ENCODE results near the gene TAGLN. TPM values are rescaled to one million over a fixed set of nuclear protein-coding genes. Genes with fewer than 3 reads are reported as not detected.
A peak's percentile ranks its signal among the peaks of the same experiment; 100 is the strongest.

Gene TAGLN
- total and polyA plus RNA-seq, 2 experiments from 2014 or later, result 82.5 to 1,052 TPM

GRCh38 chr11:117223741-117224689, 24.8 kb downstream of the TAGLN start:
- Histone ChIP-seq H3K4me1 (ENCODE audit: low read depth) (peaks cover 27% of the 10 kb centered on the region), H3K9me3 (ENCODE audit: low read depth) (no peaks in the 10 kb centered on the region), H3K36me3 (peaks cover 8% of the 10 kb centered on the region), H3K27me3 (no peaks in the 10 kb centered on the region), H3K27ac (peak overlapping the region; percentile 94), H3K4me3 (no peak overlapping the region)
- TF ChIP-seq CTCF (IDR thresholded peaks at IDR 0.05; ENCODE audit: low read depth, low read length), result no peak
- DNase-seq (ENCODE audit: low read depth in 1 of 2, low spot score in 1 of 2), result no peak

GRCh38 chr11:117225553-117226170, 26.5 kb downstream of the TAGLN start:
- Histone ChIP-seq H3K4me1 (ENCODE audit: low read depth) (peaks cover 24% of the 10 kb centered on the region), H3K9me3 (ENCODE audit: low read depth) (no peaks in the 10 kb centered on the region), H3K27ac (peak overlapping the region; percentile 39), H3K4me3 (no peak overlapping the region), H3K36me3 (peaks cover 9% of the 10 kb centered on the region), H3K27me3 (no peaks in the 10 kb centered on the region)
- TF ChIP-seq CTCF (IDR thresholded peaks at IDR 0.05; ENCODE audit: low read depth, low read length), result no peak
- no peak for DNase-seq (ENCODE audit: low read depth in 1 of 2, low spot score in 1 of 2)

DNA sequence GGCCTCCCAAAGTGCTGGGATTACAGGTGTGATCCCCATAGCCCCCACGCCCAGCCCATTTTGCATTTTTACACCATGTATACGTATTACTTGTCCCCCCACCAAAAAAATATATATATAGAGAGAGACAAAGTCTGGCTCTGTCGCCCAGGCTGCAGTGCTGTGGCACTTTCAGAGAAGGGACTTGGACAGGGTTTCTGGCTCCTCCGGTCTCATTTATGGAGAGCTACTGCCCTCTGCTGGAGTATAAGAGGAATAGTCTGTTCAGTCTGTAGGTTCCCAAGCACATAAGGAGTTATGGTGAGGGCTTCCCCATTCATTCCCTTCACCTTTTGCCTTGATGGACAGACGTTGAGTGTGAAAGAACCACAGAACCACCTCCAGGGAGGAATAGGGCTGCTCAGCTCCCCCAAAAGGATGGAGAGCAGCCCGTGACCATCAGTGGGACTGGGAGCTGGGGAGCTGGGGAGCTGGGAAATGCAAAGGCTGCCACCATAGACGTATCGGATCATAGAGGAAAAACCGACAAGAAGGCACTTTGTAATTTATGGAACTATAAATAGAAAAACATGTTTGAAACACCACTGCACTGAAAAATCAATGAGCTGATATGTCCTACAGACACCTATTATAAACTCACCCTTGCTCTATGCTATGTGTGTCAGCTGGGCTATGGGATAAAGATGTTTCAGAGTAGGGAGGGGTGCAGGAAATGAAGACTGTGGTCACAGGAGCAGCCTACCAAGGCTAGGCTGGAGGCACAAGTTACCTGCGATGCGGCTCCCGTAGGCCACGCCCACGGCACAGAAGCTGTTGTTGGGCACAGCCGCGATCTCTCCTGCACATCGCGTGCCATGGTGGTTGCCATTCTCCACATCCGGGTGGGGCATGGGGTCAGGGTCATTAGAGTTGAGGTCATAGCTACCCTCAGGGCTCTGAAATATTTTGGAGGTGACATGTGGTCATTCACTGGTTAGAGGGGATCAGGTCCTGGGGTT, 27.5 kb downstream of the TAGLN start:
- H3K36me3 ChIP-seq, result peaks cover 9% of the 10 kb centered on the region
- H3K9me3 ChIP-seq (ENCODE audit: low read depth), result no peaks in the 10 kb centered on the region
- H3K4me1 ChIP-seq (ENCODE audit: low read depth), result peaks cover 14% of the 10 kb centered on the region
- H3K27me3 ChIP-seq, result no peaks in the 10 kb centered on the region
- no peak overlapping the region for H3K4me3 ChIP-seq
- TF ChIP-seq CTCF (IDR thresholded peaks at IDR 0.05; ENCODE audit: low read depth, low read length), result peak; percentile 75
- H3K27ac ChIP-seq, result no peak overlapping the region
- peak; percentile 88 to 89 for DNase-seq (ENCODE audit: low read depth in 1 of 2, low spot score in 1 of 2)

GRCh38 chr11:117228091-117228490, 28.9 kb downstream of the TAGLN start:
- DNase-seq (ENCODE audit: low read depth in 1 of 2, low spot score in 1 of 2), result no peak
- Histone ChIP-seq H3K27ac (no peak overlapping the region), H3K4me1 (ENCODE audit: low read depth) (peaks cover 7% of the 10 kb centered on the region), H3K9me3 (ENCODE audit: low read depth) (no peaks in the 10 kb centered on the region), H3K4me3 (no peak overlapping the region), H3K27me3 (no peaks in the 10 kb centered on the region), H3K36me3 (peaks cover 9% of the 10 kb centered on the region)
- no peak for TF ChIP-seq CTCF (IDR thresholded peaks at IDR 0.05; ENCODE audit: low read depth, low read length)

DNA sequence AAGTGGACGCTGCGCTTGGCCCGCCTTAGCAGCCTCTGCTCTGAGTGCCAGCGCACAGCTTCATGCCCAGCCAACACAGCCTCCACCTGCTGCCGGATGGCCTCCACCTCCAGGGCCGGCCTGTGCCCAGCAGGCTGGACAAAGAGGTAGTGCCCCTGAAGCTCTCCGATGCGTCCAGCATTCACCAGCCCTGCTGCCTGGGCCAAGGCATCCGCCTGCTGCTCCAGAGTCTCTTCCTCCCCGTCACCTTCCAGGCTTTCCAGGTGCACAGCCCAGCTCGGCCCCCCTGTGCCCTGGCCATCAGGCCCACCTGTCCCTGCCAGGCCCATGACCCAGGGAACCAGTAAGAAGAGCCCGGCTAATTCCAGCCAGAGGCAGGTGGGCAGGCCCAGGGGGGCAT, 30.2 kb downstream of the TAGLN start:
- no peak for TF ChIP-seq CTCF (IDR thresholded peaks at IDR 0.05; ENCODE audit: low read depth, low read length)
- H3K27me3 ChIP-seq, result no peaks in the 10 kb centered on the region
- DNase-seq (ENCODE audit: low read depth in 1 of 2, low spot score in 1 of 2), result no peak
- no peaks in the 10 kb centered on the region for H3K9me3 ChIP-seq (ENCODE audit: low read depth)
- no peak overlapping the region for H3K4me3 ChIP-seq
- H3K4me1 ChIP-seq (ENCODE audit: low read depth), result peaks cover 4% of the 10 kb centered on the region
- peaks cover 9% of the 10 kb centered on the region for H3K36me3 ChIP-seq
- H3K27ac ChIP-seq, result no peak overlapping the region
